HG03175 (cell line): Measurements from ENCODE around the gene PDE8B.

Experiments
- ATAC-seq: cut with Tn5 transposase; IDR thresholded peaks from one replicate; pipeline ENCODE4 v1.9.1; 2021; ENCODE audit warnings: mild to moderate bottlenecking, moderate library complexity; ENCODE audit not compliant: unreplicated experiment

The PDE8B gene

DNA sequence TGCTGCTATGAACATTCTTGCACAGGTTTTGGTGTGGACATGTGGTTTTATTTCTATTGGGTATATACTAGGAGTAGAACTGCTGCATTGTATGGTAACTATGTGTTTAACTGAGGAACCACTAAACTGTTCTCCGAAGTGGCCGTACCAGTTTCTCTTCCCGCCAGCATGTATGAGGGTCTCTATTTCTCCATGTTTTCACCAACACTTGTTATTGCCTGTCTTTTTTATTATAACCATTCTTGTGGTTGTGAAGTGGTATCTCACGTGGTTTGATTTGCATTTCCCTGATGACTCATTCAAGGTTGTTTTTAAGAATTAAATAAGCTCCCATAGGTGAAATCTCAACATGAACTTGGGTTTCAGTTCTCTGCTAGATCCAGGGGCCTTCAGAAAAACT, 19.4 kb downstream of the PDE8B start:
- ATAC-seq: no peak

DNA sequence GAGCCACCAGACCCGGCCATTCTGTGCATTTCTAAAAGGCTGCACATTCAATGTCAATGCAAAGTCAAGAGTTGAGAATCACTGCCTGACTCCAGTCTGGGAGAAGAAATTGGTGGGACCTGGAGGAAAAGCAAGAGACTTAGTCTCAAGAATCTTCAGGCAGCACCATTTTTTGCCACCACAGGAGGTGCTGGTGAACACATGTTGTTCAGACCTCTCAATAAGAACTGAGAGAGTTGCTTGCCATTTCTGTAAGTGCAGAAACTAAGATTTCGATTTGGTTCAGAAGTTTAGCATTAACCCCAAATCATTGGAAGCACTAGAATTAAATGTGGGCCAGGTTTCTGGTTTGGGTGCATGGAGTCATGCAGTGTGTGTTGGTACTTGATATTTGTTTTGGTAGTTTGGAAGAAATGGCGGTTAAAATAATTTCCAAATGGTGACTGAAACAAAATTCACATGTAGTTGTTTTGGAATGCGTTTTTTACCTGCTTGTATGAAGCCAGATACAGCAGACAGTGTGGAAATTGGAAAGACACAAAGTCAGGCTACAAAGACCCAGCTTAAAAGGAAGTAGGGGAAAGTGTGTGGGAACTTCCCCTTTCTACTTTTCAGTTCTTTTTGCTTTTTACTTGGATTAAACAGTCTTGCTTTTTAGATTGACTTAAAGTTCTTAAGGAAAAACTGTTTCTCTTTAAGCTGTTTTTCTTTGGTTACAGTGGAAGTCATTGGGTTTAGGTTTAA, 20.4 kb downstream of the PDE8B start:
- ATAC-seq: no peak

- ATAC-seq: no peak
These were observed 21.1 kb downstream of the PDE8B start for GRCh38 chr5:77231471-77232138.

- ATAC-seq: no peak
These were observed 22.3 kb downstream of the PDE8B start for GRCh38 chr5:77232574-77233358.

GRCh38 chr5:77235846-77236721, 25.6 kb downstream of the PDE8B start:
- no peak for ATAC-seq

- no peak for ATAC-seq
These were observed 28.8 kb downstream of the PDE8B start for GRCh38 chr5:77239126-77239741.

GRCh38 chr5:77241444-77241843, 31.0 kb downstream of the PDE8B start:
- ATAC-seq: no peak

GRCh38 chr5:77249475-77249874, 39.0 kb downstream of the PDE8B start:
- no peak for ATAC-seq

- ATAC-seq: no peak
These were observed 39.5 kb downstream of the PDE8B start for GRCh38 chr5:77250021-77250420.

- ATAC-seq: no peak
These were observed 41.4 kb downstream of the PDE8B start for GRCh38 chr5:77251921-77252320.

GRCh38 chr5:77255617-77256016, 45.1 kb downstream of the PDE8B start:
- no peak for ATAC-seq

DNA sequence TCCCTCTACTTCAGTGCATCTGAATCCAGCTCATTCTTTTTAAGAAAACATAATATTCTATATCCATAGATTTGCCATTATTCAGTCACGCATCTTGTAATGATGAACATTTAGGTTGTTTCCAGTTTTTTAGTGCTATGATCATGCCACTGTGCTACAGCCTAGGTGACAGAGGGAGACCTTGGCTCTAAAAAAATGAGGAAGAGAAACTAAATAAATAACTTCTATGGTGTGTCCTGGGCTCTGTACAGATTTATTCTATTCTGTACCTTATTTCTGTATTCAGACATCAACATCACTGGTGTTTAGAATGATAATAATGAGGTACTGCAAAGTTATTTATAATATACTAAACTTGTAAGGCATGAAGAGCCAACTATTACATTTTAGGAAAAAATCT, 45.9 kb downstream of the PDE8B start:
- no peak for ATAC-seq

GRCh38 chr5:77258652-77259051, 48.2 kb downstream of the PDE8B start:
- no peak for ATAC-seq

- no peak for ATAC-seq
These were observed 49.0 kb downstream of the PDE8B start for GRCh38 chr5:77259476-77259875.

GRCh38 chr5:77262697-77263096, 52.2 kb downstream of the PDE8B start:
- no peak for ATAC-seq

GRCh38 chr5:77266291-77266690, 55.8 kb downstream of the PDE8B start:
- ATAC-seq: no peak

DNA sequence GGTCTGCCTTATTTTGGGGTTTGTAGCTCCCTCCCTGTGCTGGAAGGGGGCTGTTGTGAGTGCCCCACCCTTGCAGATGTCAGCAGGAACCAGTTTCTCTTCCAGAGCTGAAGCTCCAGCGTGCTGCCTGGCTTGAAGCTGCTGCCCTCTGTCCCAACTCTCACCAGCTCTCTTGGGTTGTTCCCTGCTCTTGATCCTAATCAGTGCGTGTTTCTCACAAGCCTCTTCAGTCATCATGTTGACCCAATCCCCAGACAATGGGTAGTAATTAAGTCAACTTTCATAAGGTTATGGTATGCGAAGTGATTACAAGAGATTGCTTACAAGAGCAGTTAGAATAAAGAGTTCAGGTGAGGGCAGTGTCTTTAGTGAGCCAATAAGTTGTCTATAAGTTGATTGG, 57.0 kb downstream of the PDE8B start:
- no peak for ATAC-seq

GRCh38 chr5:77272206-77272605, 61.7 kb downstream of the PDE8B start:
- no peak for ATAC-seq

DNA sequence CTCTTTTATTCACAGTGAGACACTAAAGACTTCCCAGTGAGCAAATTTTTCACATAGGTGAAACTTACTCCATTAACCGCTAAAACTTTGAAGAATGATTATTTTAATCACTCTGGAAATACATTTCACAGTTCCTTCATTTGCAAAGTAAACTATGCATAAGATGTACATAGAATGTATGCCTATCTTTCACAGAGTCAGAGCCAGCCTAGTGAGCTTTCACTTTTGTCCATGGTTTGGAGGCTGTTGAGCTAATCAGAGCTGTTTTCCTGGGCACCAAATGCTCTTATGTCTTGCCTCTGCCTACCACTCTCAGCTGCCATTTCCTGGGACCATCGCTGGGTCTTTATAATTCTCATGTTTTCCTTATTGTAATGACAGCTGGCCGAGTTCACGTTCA, 67.3 kb downstream of the PDE8B start:
- ATAC-seq: no peak

DNA sequence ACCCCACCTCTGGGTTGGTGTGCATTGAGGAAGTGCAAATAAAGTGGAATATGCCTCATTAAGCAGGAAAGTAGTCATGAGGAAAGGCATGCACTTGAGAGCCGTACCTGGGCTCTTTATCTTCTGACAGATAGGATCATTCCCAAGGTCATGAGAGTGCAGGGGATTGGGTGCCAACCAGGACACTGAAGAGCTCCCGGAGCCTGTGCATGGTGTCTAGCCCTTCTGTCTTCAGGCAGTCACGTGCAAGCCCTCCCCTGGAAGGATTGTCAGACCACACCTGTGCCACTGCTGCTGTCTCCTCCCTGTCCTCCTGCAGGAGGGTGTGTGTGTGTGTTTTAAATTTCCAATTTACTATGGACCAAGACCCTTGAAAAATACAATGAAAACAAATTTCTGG, 69.6 kb downstream of the PDE8B start:
- ATAC-seq: no peak

GRCh38 chr5:77281969-77282336, 71.5 kb downstream of the PDE8B start:
- no peak for ATAC-seq
